ENCODE results near the gene TTC4. TPM values are rescaled to one million over a fixed set of nuclear protein-coding genes. Genes with fewer than 3 reads are reported as not detected.

Gene TTC4
- polyA plus RNA-seq, 1 experiment, result 22.7 TPM

DNA sequence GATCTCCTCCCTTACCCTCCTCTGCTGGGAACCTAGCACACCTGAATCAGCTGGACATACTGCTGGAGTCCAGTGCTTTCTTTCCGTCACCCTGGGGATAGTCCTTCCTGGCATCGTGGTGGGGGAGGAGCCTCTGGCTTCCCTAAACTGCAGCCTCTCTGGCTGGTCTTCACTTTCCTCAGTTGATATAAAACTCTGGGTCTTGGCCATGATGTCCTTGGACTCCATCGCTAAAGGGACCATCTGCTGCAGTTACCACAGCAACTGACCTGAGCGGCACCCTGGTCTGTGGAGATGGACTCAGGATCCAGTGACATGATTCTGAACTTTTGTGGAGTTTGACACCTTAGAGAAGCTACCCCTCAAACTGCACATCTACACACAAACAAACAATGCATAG is 25.9 kb downstream of the TTC4 start:
- Histone ChIP-seq H3K4me3 (ENCODE audit: low read depth, low read length) (no peak overlapping the region), H3K27ac (ENCODE audit: low read depth, low read length) (no peak overlapping the region), H3K9me3 (ENCODE audit: control insufficient read depth, insufficient read depth, low read length) (no peaks in the 10 kb centered on the region), H3K27me3 (ENCODE audit: control insufficient read depth, insufficient read depth, low read length) (no peaks in the 10 kb centered on the region)
- TF ChIP-seq CTCF (IDR thresholded peaks at IDR 0.05; ENCODE audit: low read depth, low read length), result no peak
- ChIA-PET CTCF (no interaction called here), POLR2A (no interaction called here)
- no peak for DNase-seq (ENCODE audit: low read depth, low spot score)

DNA sequence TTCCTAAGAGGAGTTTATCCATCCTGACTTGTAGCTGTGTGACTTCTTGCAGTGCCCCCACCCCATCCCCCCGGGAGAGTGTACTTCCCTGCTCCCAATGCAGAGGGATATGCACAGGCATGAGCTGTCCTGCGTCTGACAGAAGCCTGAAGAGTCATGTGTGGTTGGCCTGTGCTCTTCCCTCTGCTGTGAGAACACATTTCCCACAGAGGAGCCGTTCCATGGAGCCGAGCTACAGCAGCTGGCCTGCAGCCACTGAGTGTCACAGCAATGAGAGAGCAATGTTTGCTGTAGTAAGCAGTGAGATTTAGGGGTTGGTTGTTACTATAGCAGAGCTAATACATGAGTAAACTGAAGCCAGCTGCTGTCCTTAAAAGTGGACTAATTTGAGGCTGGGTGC is 26.6 kb downstream of the TTC4 start:
- Histone ChIP-seq H3K9me3 (ENCODE audit: control insufficient read depth, insufficient read depth, low read length) (no peaks in the 10 kb centered on the region), H3K4me3 (ENCODE audit: low read depth, low read length) (no peak overlapping the region), H3K27me3 (ENCODE audit: control insufficient read depth, insufficient read depth, low read length) (no peaks in the 10 kb centered on the region), H3K27ac (ENCODE audit: low read depth, low read length) (peak overlapping the region; percentile 21)
- no peak for DNase-seq (ENCODE audit: low read depth, low spot score)
- ChIA-PET CTCF (no interaction called here), POLR2A (interaction anchor here (0.6 kb wide), 1 partner anchor 27 kb away, joined by 3 read pairs; the partner anchor contains the start of gene TTC4)
- TF ChIP-seq CTCF (IDR thresholded peaks at IDR 0.05; ENCODE audit: low read depth, low read length), result no peak

- ChIA-PET CTCF (no interaction called here), POLR2A (no interaction called here)
- no peaks in the 10 kb centered on the region for H3K9me3 ChIP-seq (ENCODE audit: control insufficient read depth, insufficient read depth, low read length)
- H3K27ac ChIP-seq (ENCODE audit: low read depth, low read length), result no peak overlapping the region
- peaks cover 3% of the 10 kb centered on the region for H3K27me3 ChIP-seq (ENCODE audit: control insufficient read depth, insufficient read depth, low read length)
- DNase-seq (ENCODE audit: low read depth, low spot score), result no peak
- no peak for TF ChIP-seq CTCF (IDR thresholded peaks at IDR 0.05; ENCODE audit: low read depth, low read length)
- no peak overlapping the region for H3K4me3 ChIP-seq (ENCODE audit: low read depth, low read length)
These were observed 28.0 kb downstream of the TTC4 start for GRCh38 chr1:54743416-54744226.

- no peak overlapping the region for H3K4me3 ChIP-seq (ENCODE audit: low read depth, low read length)
- ChIA-PET CTCF (no interaction called here), POLR2A (no interaction called here)
- no peak overlapping the region for H3K27ac ChIP-seq (ENCODE audit: low read depth, low read length)
- no peak for DNase-seq (ENCODE audit: low read depth, low spot score)
- peaks cover 5% of the 10 kb centered on the region for H3K27me3 ChIP-seq (ENCODE audit: control insufficient read depth, insufficient read depth, low read length)
- no peak for TF ChIP-seq CTCF (IDR thresholded peaks at IDR 0.05; ENCODE audit: low read depth, low read length)
- no peaks in the 10 kb centered on the region for H3K9me3 ChIP-seq (ENCODE audit: control insufficient read depth, insufficient read depth, low read length)
These were observed 29.0 kb downstream of the TTC4 start for GRCh38 chr1:54744696-54745095.

DNA sequence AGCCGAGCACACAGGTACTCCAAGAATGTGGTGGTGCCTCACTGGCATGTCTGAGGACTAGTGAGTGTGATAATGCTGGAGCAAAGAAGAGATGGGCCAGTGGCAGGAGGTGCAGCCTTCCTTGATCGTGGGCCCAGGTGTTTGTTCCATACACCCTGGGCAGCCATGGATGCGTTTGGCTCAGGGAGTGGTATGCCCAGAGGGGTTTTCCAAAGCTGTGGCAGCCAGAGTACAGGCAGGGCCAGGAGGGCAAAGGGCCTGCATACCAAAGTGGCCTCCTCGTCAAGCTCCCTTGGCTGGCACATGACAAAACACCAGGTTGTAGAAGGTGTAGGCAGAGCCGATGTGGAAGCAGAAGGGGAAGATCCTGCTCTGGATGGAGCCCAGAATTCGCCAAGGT is 29.6 kb downstream of the TTC4 start:
- ChIA-PET POLR2A (no interaction called here), CTCF (no interaction called here)
- no peak overlapping the region for H3K27ac ChIP-seq (ENCODE audit: low read depth, low read length)
- DNase-seq (ENCODE audit: low read depth, low spot score), result no peak
- no peak for TF ChIP-seq CTCF (IDR thresholded peaks at IDR 0.05; ENCODE audit: low read depth, low read length)
- H3K27me3 ChIP-seq (ENCODE audit: control insufficient read depth, insufficient read depth, low read length), result peaks cover 8% of the 10 kb centered on the region
- no peak overlapping the region for H3K4me3 ChIP-seq (ENCODE audit: low read depth, low read length)
- H3K9me3 ChIP-seq (ENCODE audit: control insufficient read depth, insufficient read depth, low read length), result no peaks in the 10 kb centered on the region

Data from AG04450 (cell line).